ENCODE results near the gene MROH7.

DNA sequence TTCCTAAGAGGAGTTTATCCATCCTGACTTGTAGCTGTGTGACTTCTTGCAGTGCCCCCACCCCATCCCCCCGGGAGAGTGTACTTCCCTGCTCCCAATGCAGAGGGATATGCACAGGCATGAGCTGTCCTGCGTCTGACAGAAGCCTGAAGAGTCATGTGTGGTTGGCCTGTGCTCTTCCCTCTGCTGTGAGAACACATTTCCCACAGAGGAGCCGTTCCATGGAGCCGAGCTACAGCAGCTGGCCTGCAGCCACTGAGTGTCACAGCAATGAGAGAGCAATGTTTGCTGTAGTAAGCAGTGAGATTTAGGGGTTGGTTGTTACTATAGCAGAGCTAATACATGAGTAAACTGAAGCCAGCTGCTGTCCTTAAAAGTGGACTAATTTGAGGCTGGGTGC is 100.7 kb downstream of the MROH7 start:
- TF ChIP-seq, protein P1, sequence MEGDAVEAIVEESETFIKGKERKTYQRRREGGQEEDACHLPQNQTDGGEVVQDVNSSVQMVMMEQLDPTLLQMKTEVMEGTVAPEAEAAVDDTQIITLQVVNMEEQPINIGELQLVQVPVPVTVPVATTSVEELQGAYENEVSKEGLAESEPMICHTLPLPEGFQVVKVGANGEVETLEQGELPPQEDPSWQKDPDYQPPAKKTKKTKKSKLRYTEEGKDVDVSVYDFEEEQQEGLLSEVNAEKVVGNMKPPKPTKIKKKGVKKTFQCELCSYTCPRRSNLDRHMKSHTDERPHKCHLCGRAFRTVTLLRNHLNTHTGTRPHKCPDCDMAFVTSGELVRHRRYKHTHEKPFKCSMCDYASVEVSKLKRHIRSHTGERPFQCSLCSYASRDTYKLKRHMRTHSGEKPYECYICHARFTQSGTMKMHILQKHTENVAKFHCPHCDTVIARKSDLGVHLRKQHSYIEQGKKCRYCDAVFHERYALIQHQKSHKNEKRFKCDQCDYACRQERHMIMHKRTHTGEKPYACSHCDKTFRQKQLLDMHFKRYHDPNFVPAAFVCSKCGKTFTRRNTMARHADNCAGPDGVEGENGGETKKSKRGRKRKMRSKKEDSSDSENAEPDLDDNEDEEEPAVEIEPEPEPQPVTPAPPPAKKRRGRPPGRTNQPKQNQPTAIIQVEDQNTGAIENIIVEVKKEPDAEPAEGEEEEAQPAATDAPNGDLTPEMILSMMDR (IDR thresholded peaks at IDR 0.05) = no peak
- no peak for TF ChIP-seq POLR2A (IDR thresholded peaks at IDR 0.05)
